ENCODE results near the gene SRRM2. TPM values are rescaled to one million over a fixed set of nuclear protein-coding genes. Genes with fewer than 3 reads are reported as not detected.

Gene SRRM2
- total RNA-seq, 4 donors from 2014 or later = 545 to 3,500 (median 1,361) TPM

GRCh38 chr16:2712546-2712945 lies 39.9 kb upstream of the SRRM2 start:
- H3K4me1 ChIP-seq = peaks cover 0 to 9% (median 1%) of the 10 kb centered on the region in 4 donors
- no peak for TF ChIP-seq POLR2A (IDR thresholded peaks at IDR 0.05)
- TF ChIP-seq, protein P1, sequence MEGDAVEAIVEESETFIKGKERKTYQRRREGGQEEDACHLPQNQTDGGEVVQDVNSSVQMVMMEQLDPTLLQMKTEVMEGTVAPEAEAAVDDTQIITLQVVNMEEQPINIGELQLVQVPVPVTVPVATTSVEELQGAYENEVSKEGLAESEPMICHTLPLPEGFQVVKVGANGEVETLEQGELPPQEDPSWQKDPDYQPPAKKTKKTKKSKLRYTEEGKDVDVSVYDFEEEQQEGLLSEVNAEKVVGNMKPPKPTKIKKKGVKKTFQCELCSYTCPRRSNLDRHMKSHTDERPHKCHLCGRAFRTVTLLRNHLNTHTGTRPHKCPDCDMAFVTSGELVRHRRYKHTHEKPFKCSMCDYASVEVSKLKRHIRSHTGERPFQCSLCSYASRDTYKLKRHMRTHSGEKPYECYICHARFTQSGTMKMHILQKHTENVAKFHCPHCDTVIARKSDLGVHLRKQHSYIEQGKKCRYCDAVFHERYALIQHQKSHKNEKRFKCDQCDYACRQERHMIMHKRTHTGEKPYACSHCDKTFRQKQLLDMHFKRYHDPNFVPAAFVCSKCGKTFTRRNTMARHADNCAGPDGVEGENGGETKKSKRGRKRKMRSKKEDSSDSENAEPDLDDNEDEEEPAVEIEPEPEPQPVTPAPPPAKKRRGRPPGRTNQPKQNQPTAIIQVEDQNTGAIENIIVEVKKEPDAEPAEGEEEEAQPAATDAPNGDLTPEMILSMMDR (IDR thresholded peaks at IDR 0.05) = no peak
- TF ChIP-seq EP300 (IDR thresholded peaks at IDR 0.05; ENCODE audit: low read depth) = no peak
- no peak for TF ChIP-seq POLR2AphosphoS5 (IDR thresholded peaks at IDR 0.05)
- WGBS, 2 donors (ENCODE audit: low coverage in 1 of 2) = 83% methylated on average over 21 of the region's 21 CpGs; no CpG with 5 or more reads in 1 of the 2 donors
- H3K4me3 ChIP-seq = no peak overlapping the region
- no peak overlapping the region for H3K27ac ChIP-seq
- peaks cover 0 to 14% (median 6%) of the 10 kb centered on the region in 4 donors for H3K36me3 ChIP-seq
- in situ Hi-C loops (cut with MboI; ENCODE audit: low pct_ligation_motif_present in 1 of 4, low pct_unique_long_range_greater_than_20kb in 1 of 4, low sequenced_read_pairs in 3 of 4) (no loop called here), intact Hi-C loops (cut with DNase I; ENCODE audit: low total_unique reads) (no loop called here)
- DNase-seq = no peak
- peaks cover 19% of the 10 kb centered on the region for H3K27me3 ChIP-seq
- no peaks in the 10 kb centered on the region for H3K9me3 ChIP-seq

DNA sequence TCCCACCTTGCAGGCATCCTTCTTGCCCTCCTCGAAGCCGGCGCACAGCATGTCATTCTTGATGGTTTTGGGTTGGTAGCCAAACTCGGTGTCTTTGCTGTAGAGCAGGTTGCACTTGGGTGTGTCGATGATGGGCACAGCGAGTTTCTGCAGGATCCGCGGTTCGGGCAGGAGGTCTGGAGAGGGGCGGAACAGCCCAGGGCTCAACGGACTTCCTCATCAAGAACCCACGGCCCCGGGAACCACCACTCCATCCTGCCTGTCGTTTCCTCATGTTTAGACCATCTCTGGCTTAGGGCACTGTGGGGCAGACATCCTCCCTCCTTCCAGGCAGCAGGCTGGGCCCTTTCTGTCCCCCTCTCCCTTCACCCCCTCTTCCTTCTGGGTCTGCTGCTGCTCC lies 38.9 kb upstream of the SRRM2 start:
- 60 to 67% methylated on average over 1 to 14 of the region's 14 CpGs for WGBS, 2 donors (ENCODE audit: low coverage in 1 of 2)
- TF ChIP-seq POLR2AphosphoS5 (IDR thresholded peaks at IDR 0.05) = no peak
- no peak for TF ChIP-seq POLR2A (IDR thresholded peaks at IDR 0.05)
- TF ChIP-seq, protein P1 (IDR thresholded peaks at IDR 0.05) = no peak
- TF ChIP-seq EP300 (IDR thresholded peaks at IDR 0.05; ENCODE audit: low read depth) = no peak
- in situ Hi-C loops (cut with MboI; ENCODE audit: low pct_ligation_motif_present in 1 of 4, low pct_unique_long_range_greater_than_20kb in 1 of 4, low sequenced_read_pairs in 3 of 4) = no loop called here
- no peak overlapping the region for H3K27ac ChIP-seq
- H3K36me3 ChIP-seq = peaks cover 0 to 4% (median 1%) of the 10 kb centered on the region in 4 donors
- H3K4me1 ChIP-seq = peaks cover 0 to 9% (median 1%) of the 10 kb centered on the region in 4 donors
- peaks cover 19% of the 10 kb centered on the region for H3K27me3 ChIP-seq
- H3K4me3 ChIP-seq = no peak overlapping the region
- no peak for DNase-seq
- intact Hi-C loops (cut with DNase I; ENCODE audit: low total_unique reads) = no loop called here
- no peaks in the 10 kb centered on the region for H3K9me3 ChIP-seq

GRCh38 chr16:2713985-2714774 lies 38.3 kb upstream of the SRRM2 start:
- no peak overlapping the region for H3K27ac ChIP-seq
- no peaks in the 10 kb centered on the region for H3K36me3 ChIP-seq
- H3K9me3 ChIP-seq = no peaks in the 10 kb centered on the region
- no peak overlapping the region for H3K4me3 ChIP-seq
- intact Hi-C loops (cut with DNase I; ENCODE audit: low total_unique reads) (no loop called here), in situ Hi-C loops (cut with MboI; ENCODE audit: low pct_ligation_motif_present in 1 of 4, low pct_unique_long_range_greater_than_20kb in 1 of 4, low sequenced_read_pairs in 3 of 4) (no loop called here)
- TF ChIP-seq POLR2AphosphoS5 (IDR thresholded peaks at IDR 0.05) (no peak), POLR2A (IDR thresholded peaks at IDR 0.05) (no peak), EP300 (IDR thresholded peaks at IDR 0.05; ENCODE audit: low read depth) (no peak)
- TF ChIP-seq, protein P1 (IDR thresholded peaks at IDR 0.05) = no peak
- peaks cover 0 to 14% (median 4%) of the 10 kb centered on the region in 4 donors for H3K4me1 ChIP-seq
- 61 to 69% methylated on average over 2 to 28 of the region's 28 CpGs for WGBS, 2 donors (ENCODE audit: low coverage in 1 of 2)
- H3K27me3 ChIP-seq = peaks cover 19% of the 10 kb centered on the region
- DNase-seq = no peak

DNA sequence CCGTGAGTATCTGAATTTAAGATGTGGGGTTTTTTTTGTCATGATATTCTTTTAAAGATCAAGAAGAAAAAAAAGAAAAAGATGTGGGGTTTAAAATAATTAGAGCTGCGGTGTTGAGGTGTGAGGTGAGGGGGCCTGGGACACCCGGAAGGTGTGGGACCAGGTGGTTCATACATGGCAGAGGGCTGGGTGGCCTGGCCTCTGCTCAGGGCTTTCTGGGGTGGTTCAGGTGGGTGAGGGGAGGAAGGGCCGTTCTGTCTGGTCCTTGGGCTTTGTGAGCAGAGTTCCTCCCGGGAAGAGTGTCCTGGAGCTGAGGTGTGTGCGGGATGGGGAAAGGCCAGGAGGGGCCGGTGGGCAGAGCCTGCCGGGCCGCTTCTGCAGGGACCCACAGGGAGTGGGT lies 37.4 kb upstream of the SRRM2 start:
- peaks cover 19% of the 10 kb centered on the region for H3K27me3 ChIP-seq
- H3K36me3 ChIP-seq = no peaks in the 10 kb centered on the region
- intact Hi-C loops (cut with DNase I; ENCODE audit: low total_unique reads) (no loop called here), in situ Hi-C loops (cut with MboI; ENCODE audit: low pct_ligation_motif_present in 1 of 4, low pct_unique_long_range_greater_than_20kb in 1 of 4, low sequenced_read_pairs in 3 of 4) (no loop called here)
- no peak for TF ChIP-seq POLR2A (IDR thresholded peaks at IDR 0.05)
- TF ChIP-seq POLR2AphosphoS5 (IDR thresholded peaks at IDR 0.05) = no peak
- no peak for TF ChIP-seq EP300 (IDR thresholded peaks at IDR 0.05; ENCODE audit: low read depth)
- TF ChIP-seq, protein P1 (IDR thresholded peaks at IDR 0.05) = no peak
- no peak for DNase-seq
- no peak overlapping the region for H3K4me3 ChIP-seq
- 28 to 30% methylated on average over 4 to 9 of the region's 9 CpGs for WGBS, 2 donors (ENCODE audit: low coverage in 1 of 2)
- no peak overlapping the region for H3K27ac ChIP-seq
- no peaks in the 10 kb centered on the region for H3K9me3 ChIP-seq
- peaks cover 4 to 22% (median 11%) of the 10 kb centered on the region in 4 donors for H3K4me1 ChIP-seq

Measured in transverse colon (tissue), 4 donors.